Activated CD8-positive, alpha-beta memory T cell treated with anti-CD3 and anti-CD28 coated beads for 4 hours (primary cell): ENCODE results near the gene SYNE1.
"Not testable (repeated sequence)": the region's sequence is repeated elsewhere in the genome, so short reads cannot be mapped to it uniquely, and the experiment has no call there.

Experiments
- DNase-seq, 2 donors: peaks; one replicate each; pipeline ENCODE4 v3.0.0-alpha.2; 2020; ENCODE audit warnings: low read depth in 2 of 2

The SYNE1 gene

DNA sequence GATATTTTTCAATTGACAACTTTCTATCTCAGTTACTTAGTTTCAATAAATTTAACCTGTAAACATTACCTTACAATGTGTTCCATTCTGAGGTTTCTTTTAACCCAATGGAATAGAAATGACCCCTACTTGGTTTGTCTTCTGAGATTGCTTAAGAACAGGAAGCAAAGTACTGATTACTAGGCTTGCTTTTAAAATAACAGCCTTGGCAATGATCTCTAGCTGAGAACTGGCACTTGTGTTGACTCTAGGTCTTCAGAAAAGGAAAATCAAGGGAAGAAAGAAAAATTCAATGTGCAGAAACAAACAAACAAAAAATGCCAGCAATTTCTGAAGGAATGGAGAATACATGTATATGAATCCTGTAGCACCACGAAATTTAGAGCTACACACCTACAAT is 66.1 kb downstream of the SYNE1 start:
- no peak for DNase-seq

DNA sequence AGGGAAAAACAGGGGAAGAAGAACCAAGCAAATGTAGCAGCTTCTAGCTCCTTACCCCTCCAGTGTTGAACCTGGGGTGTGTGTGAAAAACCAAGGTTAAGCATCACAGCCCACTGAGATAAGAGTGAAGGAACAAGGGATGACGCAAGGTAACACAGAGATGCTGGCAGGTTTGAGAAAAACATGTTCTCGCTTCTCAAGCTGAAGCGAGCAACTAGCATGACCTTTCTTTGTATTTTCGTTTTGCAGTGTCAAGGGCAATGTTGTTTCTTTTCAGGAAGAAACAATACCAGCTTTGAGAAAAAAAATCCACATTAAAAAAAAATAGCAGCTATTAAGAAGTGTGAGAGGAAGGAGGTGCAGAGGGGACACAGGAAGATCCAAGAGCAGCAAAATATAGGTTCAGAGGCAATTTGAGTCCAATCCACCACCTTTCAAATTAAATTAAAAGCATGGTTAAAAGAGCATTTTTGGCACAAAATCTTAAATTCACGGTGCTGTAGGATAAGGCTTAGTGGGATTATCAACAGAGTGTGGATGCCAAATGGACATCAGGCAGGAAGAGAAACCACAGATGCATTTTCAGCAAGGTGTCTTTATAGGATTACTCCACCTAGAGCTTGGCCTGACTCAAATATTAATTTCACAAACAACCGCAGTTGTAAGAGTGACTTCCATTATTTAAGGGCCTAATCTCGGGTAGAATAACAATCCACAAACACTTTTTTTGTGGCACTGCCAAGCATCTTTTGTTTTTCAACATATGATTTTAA is 70.9 kb downstream of the SYNE1 start:
- no peak for DNase-seq

DNA sequence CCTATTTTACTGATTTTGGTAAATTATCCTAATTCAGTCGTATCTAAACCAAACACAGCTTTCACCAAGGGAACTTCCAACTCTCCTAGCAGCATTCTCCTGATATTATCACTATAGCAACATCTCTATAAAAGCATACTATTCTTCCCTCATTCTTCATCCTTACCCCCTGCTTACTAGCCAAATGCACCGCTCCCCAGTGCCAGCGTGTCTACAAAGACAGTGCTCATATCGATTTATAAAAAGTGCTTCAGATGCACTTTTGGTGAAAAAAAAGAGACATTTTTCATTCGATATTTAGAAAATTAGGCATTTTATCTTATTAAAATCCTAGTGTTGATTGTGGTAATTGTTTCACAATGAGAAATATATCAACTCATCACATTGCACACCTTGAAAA is 74.0 kb downstream of the SYNE1 start:
- DNase-seq, result no peak

DNA sequence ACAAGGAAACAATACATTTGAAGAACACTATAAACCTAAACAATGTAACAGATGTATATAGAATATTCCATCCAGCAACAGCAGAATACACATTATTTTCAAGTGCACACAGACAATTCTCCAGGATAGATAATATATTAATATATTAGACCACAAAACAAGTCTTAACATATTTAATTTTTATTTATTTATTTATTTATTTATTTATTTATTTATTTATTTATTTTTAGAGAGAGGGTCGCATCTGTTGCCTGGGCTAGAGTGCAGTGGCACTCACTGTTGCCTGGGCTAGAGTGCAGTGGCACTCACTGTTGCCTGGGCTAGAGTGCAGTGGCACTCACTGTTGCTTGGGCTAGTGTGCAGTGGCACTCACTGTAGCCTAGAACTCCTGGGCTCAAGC is 78.4 kb downstream of the SYNE1 start:
- DNase-seq, result not testable (repeated sequence)

DNA sequence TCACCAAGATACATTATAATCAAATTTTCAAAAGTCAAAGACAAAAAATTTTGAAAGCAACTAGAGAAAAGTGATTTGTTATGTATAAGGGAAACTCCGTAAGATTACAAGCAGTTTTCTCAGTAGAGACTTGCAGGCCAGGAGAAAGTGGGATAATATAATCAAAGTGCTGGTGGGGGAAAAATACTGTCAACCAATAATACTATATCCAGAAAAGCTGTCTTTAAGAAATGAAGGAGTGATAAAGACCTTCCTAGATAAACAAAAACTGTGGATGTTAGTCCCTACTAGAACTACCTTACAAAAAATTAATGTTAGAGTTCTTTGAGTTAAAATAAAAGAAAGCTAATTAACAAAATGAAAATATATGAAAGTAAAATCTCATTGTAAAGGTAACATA is 79.7 kb downstream of the SYNE1 start:
- DNase-seq, result no peak

DNA sequence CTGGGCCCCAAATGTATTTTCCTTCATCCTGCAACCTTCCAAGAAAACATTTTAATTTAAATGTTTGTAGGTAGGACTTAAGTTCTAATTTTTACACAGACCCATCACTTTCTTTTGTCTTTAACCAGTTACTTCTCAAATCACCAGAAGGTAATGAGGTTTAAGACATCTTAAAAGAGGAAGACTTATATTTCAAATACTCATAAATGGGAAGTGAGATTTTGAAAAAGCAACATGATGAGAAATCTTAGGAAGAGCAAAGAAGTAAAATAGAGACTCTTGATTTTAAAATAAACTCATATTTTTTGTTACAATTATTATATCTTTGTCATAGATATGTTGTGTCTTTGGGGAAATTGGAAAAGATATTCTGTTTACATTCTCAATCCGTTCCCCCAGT is 82.3 kb downstream of the SYNE1 start:
- no peak for DNase-seq

DNA sequence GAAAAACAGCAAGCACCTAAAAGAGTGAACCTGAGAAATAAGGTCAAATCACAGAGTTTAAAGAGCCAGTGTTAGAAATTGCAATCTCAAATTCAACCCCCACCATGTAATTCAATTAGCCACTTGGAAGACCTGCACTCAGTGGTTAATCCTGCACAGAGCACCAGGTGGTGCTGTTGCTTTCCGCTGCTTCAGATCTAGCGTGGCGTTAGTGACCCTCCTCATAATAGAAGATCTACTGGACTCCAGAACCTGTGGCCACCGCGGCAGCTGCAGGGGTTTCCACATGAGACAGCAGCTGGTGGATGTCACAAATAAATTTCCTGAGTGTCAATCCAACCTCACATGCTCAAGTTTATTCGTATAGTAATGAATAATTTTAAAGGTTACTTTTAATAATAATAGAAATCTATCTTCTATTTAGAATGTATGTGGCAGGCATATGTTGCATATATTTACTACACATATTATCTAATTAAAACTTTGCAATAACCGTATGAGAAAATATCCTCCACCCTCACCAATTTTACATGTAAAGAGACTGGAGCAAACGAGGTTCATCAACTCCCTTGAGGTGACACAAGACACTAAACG is 84.4 kb downstream of the SYNE1 start:
- DNase-seq, result peak; percentile 6 to 11

DNA sequence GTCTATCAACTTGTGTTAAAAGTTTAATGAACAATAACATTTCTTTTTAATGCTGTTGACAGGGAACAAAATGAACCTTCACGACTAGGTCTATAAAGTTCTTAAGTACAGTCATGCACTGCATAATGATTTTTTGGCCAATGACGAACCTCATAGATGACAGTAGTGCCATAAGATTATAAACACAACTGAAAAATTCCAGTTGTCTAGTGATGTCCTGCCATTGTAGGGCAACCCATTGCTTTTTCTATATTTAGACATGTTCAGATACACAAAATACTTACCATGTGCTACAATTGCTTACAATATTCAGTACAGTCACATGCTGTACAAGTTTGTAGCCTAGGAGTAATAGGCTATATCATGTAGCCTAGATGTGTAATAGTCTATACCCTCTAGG is 93.6 kb downstream of the SYNE1 start:
- DNase-seq, result no peak

DNA sequence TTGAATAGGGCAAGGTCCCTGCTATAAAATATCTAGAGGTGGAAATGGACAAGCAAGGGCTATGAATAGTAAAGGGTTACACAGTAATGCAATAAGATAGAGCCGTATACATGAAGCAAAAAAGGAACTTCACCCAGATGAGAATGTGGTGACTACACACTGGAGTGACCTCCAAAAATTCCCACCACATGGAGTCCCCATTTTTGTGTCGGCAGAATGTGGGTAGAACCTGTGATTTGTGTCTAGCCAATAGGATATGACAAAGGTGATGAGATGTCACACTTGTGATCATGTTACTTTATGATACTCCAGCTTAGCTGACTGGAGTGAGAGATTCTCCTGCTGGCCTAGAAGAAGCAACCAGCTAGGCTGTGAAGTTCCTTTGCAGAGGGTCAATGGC is 96.8 kb downstream of the SYNE1 start:
- no peak for DNase-seq

DNA sequence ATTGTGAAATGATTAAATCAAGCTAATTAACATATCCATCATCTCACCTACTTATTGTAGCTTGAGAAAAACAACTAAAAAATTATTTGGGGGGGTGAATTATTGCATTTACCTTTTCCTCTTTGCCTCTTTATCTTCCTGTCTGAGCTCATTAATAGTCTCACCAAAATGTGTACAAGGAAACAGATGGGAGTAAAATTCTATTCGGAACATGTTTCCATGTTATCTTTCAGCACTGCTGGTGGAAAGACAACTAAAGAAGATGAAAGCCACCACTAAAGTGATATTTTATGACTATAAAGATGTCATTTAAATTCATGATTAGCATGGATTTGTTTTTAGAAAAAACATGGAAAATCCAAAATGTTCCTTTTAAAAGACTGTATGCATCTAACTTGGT is 102.6 kb downstream of the SYNE1 start:
- no peak for DNase-seq

DNA sequence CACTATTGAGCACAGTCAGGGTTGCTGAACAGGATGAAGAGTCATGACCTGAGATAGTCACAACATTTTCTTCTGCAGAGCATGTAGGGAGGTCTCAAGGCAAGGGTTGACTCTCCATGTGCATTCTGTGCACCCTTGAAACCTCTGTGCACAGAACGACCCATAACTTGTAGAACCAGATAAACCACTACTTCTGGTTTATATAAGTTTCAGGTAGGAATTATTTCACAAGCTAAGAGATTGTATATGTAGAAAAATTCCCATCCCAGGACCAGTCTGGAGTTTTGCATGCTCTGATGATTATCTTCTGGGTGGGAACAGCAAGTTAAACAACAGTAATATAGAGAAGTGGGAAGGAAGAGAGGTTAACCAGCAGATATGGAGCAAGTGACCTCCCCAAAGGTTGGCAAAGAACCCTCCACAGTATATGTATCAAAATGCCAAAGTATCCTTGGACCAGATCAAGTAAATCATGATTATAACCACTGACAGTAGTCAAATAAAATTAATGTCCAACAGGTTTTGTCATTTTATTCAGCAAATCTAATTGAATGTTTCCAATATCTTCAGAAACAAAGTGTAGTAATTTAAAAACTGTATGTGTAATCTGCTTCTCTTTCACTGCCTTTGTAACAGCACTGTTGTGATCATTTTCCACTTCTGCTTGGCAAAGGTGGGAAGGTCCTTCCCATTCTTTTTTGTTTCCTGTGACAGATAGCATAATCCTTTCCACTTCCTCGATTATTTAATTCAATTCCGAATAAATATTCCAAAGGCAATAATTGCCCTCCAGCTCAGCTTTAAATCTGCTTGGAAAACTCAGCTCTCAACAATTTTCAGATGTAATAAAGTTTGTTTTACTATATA is 104.4 kb downstream of the SYNE1 start:
- no peak for DNase-seq

DNA sequence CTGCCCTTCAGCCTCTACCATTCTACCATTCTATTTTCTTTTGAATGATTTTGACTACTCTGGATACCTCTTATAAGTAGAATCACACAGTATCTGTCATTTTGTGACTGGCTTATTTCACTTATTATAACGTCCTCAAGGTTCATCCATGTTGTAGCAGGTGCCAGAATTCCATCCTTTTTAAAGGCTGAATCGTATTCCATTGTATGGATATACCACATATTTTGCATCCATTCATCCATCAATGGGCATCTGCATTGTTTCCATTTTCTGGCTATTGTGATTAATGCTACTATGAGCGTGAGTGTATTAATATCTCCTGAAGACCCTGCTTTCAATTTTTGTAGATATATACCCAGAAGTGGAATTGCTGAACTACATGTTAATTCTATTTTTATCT is 105.5 kb downstream of the SYNE1 start:
- no peak for DNase-seq

DNA sequence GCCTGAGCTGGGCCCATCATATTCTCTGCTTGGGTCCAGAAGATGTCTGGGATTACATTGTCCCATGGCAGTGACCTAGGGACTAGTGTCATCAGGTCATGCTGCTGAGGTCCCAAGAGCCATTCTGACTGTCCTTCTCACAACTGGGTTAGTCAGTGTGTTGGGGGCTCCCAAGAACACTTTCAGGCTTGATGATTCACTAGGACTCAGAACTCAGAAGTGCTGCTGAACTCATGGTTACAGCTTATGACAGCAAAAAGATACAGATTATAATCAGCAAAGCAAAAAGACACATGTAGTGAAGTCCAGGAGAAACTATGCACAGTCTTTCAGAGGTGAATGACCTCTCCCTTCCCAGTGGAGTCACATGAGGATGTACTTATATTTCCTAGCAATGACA is 107.8 kb downstream of the SYNE1 start:
- no peak for DNase-seq

DNA sequence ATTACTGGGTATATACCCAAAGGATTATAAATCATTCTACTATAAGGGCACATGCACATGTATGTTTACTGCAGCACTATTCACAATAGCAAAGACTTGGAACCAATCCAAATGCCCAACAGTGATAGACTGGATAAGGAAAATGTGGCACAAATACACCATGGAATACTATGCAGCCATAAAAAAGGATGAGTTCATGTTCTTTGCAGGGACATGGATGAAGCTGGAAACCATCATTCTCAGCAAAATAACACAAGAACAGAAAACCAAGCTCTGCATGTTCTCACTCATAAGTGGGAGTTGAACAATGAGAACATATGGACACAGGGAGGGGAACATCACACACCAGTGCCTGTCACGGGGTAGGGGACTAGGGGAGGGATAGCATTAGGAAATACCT is 123.0 kb downstream of the SYNE1 start:
- DNase-seq, result not testable (repeated sequence)

DNA sequence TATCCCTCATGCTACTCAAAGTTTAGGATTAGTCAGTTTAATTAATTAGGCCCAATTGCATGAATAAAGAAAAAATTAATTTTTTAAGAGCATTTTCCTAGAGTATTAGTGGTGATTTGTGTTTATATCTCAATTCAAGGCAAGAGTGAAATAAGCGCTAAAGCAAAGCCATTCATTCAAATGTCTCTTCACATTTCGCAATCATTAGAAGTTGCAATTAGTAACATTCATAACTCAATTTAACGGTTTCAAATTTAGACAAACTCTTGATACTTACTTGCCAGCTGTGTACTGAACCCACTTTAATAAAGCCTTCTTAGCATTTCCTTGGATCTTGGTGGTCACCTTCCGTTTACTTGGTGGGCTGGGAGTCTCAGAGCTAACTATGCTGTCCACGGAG is 127.2 kb downstream of the SYNE1 start:
- DNase-seq, result no peak

DNA sequence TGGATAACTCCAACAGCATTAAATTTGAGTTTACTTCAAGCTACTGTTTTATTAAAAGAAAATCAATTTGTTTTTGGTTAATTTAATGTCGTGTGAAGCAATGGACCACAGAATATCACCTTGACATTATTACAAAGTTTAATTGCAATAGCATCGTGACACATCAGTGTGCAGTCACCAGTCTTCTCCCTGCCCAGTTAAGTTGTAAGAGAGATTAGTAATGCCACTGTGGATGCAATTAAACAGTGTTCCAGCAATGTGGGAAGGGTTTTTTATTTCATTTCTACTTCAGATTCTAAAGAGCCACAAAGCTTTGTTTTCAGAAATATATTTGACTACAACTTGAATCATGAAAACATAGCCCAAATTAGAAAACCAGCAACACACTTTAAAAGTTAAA is 128.7 kb downstream of the SYNE1 start:
- no peak for DNase-seq

DNA sequence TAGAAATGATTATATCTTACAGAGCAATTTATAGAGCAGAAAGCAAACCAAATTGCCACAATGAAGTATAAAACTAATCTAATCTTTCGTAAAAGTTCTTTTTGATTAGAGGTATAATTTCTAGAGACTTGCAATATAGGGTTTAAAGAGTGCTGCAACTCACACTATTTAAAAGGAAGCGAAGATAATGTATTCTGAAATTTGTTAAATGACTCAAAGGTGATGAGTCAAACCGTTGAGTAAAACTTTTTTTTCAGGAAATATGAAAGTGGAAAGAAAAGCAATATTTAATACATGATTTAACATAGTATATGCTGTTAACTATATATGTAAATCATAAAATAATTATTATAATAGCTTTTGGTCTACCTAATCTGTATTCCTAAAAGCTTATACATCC is 133.6 kb downstream of the SYNE1 start:
- no peak for DNase-seq

DNA sequence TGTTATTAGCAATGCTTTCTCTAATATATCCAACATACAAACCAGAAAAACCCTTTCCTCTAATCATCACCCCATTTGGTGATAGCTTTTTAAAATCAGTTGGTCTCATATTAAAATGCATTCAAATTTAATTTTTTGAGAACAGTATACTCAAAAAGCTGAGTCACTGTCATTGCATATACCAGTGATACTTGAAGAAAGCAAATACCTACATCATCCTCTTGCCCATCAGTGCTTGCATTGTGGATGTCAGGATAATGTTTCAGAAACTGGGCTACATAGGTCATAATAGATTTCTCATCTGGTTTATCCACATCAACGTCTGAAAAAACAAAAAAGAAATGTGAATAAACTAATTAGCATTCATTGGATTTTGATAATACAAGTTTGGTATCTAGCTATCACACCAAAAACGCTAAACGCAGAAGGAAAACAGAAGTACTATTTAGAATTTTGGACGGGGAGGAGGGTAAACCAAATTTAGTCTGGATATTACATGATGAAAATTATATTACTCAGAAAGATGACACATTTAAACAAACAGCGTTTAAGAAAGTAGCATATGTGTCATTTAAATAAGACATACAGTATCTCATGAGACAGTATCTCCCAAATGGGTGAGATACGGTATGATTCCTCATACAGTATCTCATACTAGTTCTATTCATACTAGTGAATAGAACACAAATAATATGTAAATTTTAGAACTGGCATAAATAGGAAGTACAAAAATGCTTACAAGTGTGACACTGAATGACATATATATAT is 134.6 kb downstream of the SYNE1 start:
- DNase-seq, result no peak

DNA sequence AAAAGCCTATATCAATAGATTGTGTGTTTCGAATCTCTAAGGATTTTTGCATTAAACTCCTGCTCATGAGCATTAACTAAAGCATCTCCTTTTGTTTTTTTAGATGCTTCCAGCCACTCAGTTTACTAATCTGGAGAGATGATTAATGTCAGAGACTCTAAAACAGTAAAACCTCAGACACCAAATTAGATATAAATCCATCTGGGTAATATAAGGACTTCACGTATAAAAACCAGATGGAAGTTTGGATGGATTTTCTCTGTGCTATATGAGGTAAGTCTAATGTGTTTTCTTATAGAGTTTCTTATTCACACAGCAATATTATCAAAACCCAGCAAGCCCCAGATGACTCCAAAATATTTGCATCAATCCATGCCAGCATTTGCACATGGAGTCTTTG is 137.2 kb downstream of the SYNE1 start:
- DNase-seq, result no peak

DNA sequence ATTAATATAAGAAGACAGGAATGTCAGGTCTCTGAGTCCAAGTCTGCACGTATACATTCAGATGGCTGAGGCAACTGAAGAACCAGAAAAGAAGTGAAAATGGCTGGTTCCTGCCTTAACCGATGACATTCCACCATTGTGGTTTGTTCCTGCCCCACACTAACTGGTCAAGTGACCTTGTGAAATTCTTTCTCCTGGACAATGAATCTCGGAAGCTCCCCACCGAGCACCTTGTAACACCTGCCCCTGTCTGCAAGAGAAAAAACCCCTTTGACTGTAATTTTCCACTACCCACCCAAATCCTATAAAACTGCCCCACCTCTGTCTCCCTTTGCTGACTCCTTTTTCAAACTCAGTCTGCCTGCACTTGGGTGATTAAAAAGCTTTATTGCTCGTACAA is 140.4 kb downstream of the SYNE1 start:
- no peak for DNase-seq

DNA sequence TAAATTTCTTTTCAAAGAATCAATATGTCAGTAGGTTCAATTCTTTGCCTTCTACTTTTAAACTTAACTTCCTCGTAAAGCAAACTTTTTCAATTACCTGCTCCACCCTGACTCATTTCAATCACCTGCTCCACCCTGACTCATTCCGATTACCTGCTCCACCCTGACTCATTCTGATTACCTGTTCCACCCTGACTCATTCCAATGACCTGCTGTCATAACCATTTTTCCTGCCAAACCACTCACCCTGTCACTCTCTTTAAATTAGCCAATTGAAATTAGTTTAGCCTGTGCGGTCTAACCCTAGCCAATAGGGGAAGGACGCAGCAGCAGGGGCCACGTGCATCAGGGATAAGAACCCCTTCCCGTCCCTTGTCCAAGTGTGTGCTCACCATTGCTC is 141.7 kb downstream of the SYNE1 start:
- DNase-seq, result not testable (repeated sequence)

DNA sequence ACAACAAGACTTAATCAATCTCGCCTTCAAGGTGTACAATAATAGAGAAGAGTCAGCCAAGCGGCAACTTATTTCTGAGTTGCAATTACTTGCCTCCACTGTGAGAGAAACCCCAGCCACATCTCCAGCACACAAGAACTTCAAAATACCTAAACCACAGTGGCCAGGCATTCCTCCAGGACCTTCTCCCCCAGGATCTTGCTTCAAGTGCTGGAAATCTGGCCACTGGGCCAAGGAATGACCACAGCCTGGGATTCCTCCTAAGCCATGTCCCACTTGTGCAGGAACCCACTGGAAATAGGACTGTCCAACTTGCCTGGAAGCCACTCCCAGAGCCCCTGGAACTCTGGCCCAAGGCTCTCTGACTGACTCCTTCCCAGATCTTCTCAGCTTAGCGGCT is 144.9 kb downstream of the SYNE1 start:
- DNase-seq, result not testable (repeated sequence)
